ENCODE data around the gene HOXC10.

- TF ChIP-seq CTCF (optimal IDR thresholded peaks at IDR 0.05 in 1 of 3, IDR thresholded peaks at IDR 0.05 in 1 of 3, conservative IDR thresholded peaks at IDR 0.05 in 1 of 3; ENCODE audit: extremely low read depth in 1 of 3, insufficient read depth in 2 of 3, low read length in 3 of 3) (no peak), EZH2 (IDR thresholded peaks at IDR 0.05; ENCODE audit: low read length) (no peak)
These were observed 40.8 kb downstream of the HOXC10 start for GRCh38 chr12:54025499-54026405.

Measured in keratinocyte (primary cell).